OCI-LY7 (cell line): ENCODE data around the gene MGAT4C.

ENCODE experiments used
- EZH2phosphoT487 ChIP-seq: fragments of 200-600 bp; sonication (generic); IDR thresholded peaks from 2 replicates; pipeline ENCODE4 v1.6.1; 2018; ENCODE audit warnings: low read depth, borderline replicate concordance, mild to moderate bottlenecking, mixed run types, antibody characterized with exemption, low read length, moderate library complexity, mixed read lengths
- TF ChIP-seq, protein P1 (sequence below): fragments of 200-600 bp; sonication (generic); conservative IDR thresholded peaks from 2 replicates; pipeline ENCODE4 v1.5.1; 2014; ENCODE audit warnings: mild to moderate bottlenecking, antibody characterized with exemption, low read length, moderate library complexity, mixed read lengths

DNA sequence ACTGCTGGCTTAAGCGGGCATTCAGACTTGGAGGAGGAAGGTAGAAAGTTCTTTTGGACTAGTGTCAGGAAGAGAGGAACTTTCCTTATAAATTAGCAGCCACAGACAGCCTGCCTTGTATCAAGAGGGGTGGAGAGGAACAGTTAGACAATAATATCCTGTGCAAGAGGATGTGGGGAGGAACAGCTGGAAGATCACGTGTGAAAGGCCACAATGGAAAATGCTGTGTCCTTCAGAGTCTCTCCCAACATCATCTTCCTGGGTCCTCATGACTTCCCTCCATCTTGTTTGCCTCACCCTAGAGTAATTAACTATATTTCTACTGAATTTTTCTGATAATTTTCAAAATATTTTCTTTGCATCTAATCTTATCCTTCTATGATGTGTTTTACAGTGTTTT, 117.4 kb downstream of the MGAT4C start:
- TF ChIP-seq, protein P1, sequence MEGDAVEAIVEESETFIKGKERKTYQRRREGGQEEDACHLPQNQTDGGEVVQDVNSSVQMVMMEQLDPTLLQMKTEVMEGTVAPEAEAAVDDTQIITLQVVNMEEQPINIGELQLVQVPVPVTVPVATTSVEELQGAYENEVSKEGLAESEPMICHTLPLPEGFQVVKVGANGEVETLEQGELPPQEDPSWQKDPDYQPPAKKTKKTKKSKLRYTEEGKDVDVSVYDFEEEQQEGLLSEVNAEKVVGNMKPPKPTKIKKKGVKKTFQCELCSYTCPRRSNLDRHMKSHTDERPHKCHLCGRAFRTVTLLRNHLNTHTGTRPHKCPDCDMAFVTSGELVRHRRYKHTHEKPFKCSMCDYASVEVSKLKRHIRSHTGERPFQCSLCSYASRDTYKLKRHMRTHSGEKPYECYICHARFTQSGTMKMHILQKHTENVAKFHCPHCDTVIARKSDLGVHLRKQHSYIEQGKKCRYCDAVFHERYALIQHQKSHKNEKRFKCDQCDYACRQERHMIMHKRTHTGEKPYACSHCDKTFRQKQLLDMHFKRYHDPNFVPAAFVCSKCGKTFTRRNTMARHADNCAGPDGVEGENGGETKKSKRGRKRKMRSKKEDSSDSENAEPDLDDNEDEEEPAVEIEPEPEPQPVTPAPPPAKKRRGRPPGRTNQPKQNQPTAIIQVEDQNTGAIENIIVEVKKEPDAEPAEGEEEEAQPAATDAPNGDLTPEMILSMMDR, result no peak
- no peak for TF ChIP-seq EZH2phosphoT487
